GM13977 (cell line): ENCODE measurements around the gene PIP4K2A.
"Not testable (repeated sequence)": the region's sequence is repeated elsewhere in the genome, so short reads cannot be mapped to it uniquely, and the experiment has no call there.

Source experiments
- DNase-seq: peaks from one replicate; pipeline ENCODE4 v3.0.0; 2012; ENCODE audit warnings: low spot score
- in situ Hi-C: fragments of 300-500 bp; cut with MboI; formaldehyde crosslinking; loops from one replicate; pipeline ENCODE4 v1.12.0; 2022; ENCODE audit warnings: low sequenced_read_pairs, low pct_unique_long_range_greater_than_20kb, mixed read lengths, inconsistent platforms; ENCODE audit not compliant: unreplicated experiment
- TF ChIP-seq, protein P1 (sequence below): IDR thresholded peaks from 2 replicates; pipeline ENCODE4 v1.5.1; 2012; ENCODE audit warnings: mild to moderate bottlenecking, control low read depth; ENCODE audit not compliant: insufficient read depth; ENCODE audit errors: extremely low read depth, missing control alignments

The PIP4K2A gene

DNA sequence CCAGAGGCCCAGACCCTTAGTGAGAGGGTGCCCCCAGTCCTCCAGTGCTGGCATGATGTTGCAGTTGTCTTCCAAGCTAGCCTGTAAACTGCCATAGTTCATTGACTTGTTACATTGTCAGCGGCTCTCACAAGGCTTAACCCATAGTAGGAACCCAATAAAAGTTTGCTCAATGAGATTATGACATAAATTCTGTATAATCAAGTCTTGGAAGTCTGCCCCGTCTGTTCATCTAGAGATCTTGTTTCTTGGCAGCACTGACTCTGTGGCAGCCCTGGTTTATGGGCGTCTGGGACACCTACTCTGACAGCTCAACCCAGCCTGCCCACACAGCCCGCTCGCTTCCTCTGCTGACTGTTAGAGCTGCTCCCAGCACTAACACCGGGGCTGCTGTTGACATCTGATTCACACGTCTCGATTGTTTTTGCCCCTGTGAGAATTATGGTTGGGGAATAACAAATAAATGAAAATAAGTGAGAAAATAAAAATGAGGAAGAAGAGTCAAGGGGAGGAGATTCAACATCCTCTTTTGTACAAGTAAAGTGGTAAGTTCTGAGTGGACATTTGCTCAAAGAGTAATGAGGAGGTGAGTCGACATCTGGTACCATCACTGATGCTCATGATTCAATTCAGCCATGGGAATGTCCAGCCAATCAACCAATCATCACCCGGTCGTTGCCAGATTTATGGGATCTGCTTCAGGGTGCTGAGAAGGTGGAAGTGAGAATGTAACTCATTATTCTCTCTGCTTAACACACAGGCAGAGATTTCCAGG lies 208.3 kb downstream of the PIP4K2A start:
- in situ Hi-C loops, result no loop called here
- DNase-seq, result no peak
- TF ChIP-seq, protein P1, sequence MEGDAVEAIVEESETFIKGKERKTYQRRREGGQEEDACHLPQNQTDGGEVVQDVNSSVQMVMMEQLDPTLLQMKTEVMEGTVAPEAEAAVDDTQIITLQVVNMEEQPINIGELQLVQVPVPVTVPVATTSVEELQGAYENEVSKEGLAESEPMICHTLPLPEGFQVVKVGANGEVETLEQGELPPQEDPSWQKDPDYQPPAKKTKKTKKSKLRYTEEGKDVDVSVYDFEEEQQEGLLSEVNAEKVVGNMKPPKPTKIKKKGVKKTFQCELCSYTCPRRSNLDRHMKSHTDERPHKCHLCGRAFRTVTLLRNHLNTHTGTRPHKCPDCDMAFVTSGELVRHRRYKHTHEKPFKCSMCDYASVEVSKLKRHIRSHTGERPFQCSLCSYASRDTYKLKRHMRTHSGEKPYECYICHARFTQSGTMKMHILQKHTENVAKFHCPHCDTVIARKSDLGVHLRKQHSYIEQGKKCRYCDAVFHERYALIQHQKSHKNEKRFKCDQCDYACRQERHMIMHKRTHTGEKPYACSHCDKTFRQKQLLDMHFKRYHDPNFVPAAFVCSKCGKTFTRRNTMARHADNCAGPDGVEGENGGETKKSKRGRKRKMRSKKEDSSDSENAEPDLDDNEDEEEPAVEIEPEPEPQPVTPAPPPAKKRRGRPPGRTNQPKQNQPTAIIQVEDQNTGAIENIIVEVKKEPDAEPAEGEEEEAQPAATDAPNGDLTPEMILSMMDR, result no peak

DNA sequence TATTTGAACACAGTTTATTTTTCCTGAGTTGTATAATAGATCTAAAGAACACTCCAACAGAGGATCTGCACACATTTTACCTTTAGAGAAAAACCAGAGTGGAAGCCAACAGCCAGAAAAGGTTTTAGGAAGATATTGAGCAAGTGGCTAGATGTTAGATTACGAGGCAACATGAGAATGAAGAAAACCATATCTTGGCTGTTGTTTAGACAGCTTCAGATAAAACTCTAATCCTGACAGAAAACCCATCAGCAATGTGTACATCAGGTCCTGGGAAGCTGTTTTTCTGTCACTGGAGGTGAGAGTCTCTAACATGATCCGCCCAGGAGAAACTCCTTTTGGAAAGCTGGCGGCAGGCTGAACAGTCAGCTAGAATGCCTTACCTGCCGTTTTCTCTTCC lies 209.6 kb downstream of the PIP4K2A start:
- DNase-seq, result no peak
- TF ChIP-seq, protein P1, result no peak
- in situ Hi-C loops, result no loop called here

DNA sequence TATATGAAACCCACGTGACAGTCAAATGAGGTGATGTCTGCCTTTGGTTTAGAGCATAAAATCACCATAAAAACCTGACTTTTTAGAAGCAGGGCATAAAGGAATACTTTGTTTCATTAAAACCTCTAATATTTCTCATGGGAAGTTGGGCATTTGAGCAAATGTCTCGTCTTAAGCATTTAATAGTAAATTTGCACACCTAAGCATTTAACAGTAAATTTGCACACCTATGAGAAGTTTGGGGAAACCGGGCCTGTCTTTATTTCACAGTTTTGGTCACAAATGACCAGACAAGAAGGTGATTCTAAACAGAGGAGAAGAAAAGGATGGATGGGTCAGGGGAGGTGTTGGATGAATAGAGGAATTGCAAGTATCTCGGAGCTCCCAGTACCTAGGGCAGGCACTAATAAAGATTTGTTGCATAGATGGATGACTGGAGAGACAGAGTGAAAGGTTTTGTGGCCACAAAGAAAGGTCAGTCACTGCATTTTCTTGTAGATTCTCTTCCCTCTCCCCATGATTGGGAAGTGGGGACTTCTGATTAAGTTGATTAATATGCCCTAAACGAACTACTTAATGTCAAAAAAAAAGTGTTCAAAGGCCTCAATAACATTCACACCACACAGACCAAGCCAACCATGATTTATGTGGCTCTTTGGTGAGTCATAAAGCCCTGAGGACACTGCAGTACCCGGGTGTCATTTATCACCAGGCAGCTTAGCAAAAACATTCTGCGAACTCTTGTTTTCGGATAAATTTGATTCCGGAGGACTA lies 210.9 kb downstream of the PIP4K2A start:
- in situ Hi-C loops, result no loop called here
- DNase-seq, result no peak
- TF ChIP-seq, protein P1, result no peak

DNA sequence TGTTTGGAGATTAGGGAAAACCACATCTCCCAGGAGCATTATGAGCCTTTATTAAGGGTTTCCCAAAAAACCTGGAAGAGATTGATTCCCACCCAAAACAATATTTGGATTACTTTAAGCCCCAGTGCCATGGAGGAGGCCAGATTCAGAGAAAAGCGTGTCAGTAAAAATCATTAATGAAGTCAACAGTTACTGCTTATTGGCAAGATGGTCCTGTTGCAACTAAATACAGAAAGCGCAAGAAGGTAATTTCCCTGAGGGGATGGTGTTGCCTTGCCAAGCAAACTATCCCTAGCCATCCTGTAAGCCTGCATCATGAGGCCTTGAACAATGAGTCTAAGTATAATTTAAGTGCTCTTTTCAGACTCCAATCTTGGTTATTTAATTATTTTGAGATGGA lies 212.5 kb downstream of the PIP4K2A start:
- DNase-seq, result no peak
- TF ChIP-seq, protein P1, result no peak
- in situ Hi-C loops, result no loop called here

DNA sequence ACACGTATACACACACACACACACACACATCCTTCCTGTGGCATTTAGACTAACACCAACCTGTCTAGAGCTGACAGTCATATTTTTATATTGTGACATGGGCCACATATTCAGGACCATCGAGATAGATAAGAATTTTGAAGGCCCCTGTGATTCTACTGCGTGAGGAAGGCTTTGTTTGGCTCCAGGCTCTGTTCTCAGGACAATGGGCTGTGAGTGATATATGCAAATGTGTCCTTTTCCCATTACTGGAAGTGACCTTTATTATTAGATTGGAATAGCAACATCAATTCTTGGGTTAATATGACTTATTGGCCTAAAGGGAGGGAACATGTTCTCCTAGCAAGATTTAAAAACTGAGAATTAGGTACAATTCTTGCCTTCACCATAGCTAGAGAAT lies 213.0 kb downstream of the PIP4K2A start:
- in situ Hi-C loops, result no loop called here
- TF ChIP-seq, protein P1, result no peak
- no peak for DNase-seq

DNA sequence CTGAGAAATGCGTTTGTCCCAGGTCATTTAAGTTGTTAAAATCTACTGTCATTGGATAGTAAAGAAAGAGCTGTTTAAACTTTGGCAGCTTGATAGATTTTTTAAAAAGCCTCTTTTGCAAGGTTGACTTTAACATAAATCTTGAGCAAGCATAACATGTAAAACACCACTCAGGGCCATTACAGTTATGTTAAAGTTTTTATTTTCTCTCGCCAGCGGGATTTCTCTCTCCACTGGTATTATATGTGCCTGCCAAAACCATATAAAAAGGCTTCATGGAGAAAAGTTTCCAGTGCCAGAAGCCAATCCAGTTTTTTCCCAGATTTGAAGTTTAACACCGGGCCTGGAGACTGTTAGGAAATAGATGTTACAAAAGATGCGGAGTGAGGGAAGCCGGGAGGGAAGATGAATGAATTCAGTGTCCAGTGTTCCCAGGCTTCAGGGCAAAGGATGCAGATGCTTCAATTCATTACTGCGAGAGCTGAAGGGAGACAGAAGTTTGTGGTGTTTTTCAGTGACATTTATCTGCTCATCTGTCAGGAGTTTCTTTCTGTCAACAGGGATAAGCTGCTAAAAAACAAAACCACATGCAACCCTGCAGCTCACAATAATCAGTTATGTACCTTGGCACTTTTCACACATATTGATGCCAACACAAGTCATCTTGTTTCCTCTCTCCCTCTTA lies 213.6 kb downstream of the PIP4K2A start:
- in situ Hi-C loops, result no loop called here

DNA sequence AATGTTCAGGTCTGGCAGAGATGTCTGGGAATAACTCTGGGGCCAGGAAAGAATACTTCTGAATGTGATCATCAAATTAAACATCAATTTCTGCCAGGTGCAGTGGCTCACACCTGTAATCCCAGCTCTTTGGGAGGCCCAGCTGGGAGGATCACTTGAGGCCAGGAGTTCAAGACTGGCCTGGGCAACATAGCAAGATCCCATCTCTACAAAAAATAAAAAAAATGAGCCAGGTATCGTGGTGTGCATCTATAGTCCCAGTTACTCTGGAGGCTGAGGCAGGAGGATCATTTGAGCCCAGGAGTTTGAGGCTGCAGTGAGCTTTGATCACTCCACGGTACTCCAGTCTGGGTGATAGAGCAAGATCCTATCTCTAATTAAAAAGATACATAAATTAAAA lies 214.4 kb downstream of the PIP4K2A start:
- in situ Hi-C loops, DNase-seq: not testable (repeated sequence)

More for the DNA sequence above, 213.6 kb downstream of the PIP4K2A start:
- TF ChIP-seq, protein P1, result no peak
- no peak for DNase-seq
